Uterus (tissue), 4 donors: Measurements from ENCODE around the gene POLE3. TPM values are rescaled to one million over a fixed set of nuclear protein-coding genes. Genes with fewer than 3 reads are reported as not detected.
"Not testable (repeated sequence)": the region's sequence is repeated elsewhere in the genome, so short reads cannot be mapped to it uniquely, and the experiment has no call there.

ENCODE experiments used
- DNase-seq, 2 donors: peaks; one replicate each; pipeline ENCODE4 v3.0.0-alpha.2; 2019 to 2020
- H3K27ac ChIP-seq, 2 donors: fragments of 200-600 bp; sonication (generic); 1 replicate in 1 of 2; 2 replicates in 1 of 2; pipeline ENCODE4 v1.5.1; 2016 to 2018
- H3K27me3 ChIP-seq, 2 donors: fragments of 200-600 bp; sonication (generic); one replicate each; pipeline ENCODE4 v1.5.1; 2018 to 2019; ENCODE audit warnings: control low read depth in 1 of 2
- H3K36me3 ChIP-seq, 2 donors: fragments of 200-600 bp; sonication (generic); one replicate each; pipeline ENCODE4 v1.5.1; 2019; ENCODE audit warnings: control low read depth in 1 of 2
- H3K4me1 ChIP-seq, 2 donors: fragments of 200-600 bp; sonication (generic); one replicate each; pipeline ENCODE4 v1.5.1; 2018 to 2019; ENCODE audit warnings: control low read depth in 1 of 2
- H3K4me3 ChIP-seq, 2 donors: fragments of 200-600 bp; sonication (generic); 1 replicate in 1 of 2; 2 replicates in 1 of 2; pipeline ENCODE4 v1.5.1; 2018 to 2019; ENCODE audit warnings: mild to moderate bottlenecking in 1 of 2
- H3K9me3 ChIP-seq, 2 donors: fragments of 200-600 bp; sonication (generic); one replicate each; pipeline ENCODE4 v1.5.1; 2019; ENCODE audit warnings: control low read depth in 1 of 2
- CTCF ChIP-seq, 4 experiments: fragments of 200-600 bp in 2 of 4; fragments of 450-650 bp in 2 of 4; sonication (generic) in 2 of 4; IDR thresholded peaks; one replicate each; pipeline ENCODE4 v1.5.1; 2016 to 2019; ENCODE audit warnings: antibody characterized with exemption in 4 of 4, mild to moderate bottlenecking in 2 of 4, moderate library complexity in 1 of 4
- POLR2A ChIP-seq, 2 donors: fragments of 450-650 bp; IDR thresholded peaks; one replicate each; pipeline ENCODE4 v1.6.1; 2016; ENCODE audit warnings: antibody characterized with exemption in 2 of 2, mild to moderate bottlenecking in 1 of 2, moderate library complexity in 1 of 2
- intact Hi-C: fragments of 100-400 bp; cut with DNase I; formaldehyde crosslinking; loops from one replicate; pipeline ENCODE4 v1.15.1; 2023; ENCODE audit warnings: low total_unique reads
- total RNA-seq, 4 donors: library from RNA; depleted of rRNA in 3 of 4; stranded (reverse); fragments of >200 nt in 3 of 4; gene quantifications; one replicate each; pipeline versions ENCODE4 v1.1.0 to v1.2.4, GENCODE V29; 2014 to 2023
- donor health status: DM: yes; HTN: yes; CAD: no.

POLE3 gene
- total RNA-seq, 4 donors from 2014 or later, result 6.5 to 46.4 (median 20.4) TPM

GRCh38 chr9:113388833-113389232 is 21.6 kb downstream of the POLE3 start:
- DNase-seq, result no peak
- no peak for TF ChIP-seq POLR2A (IDR thresholded peaks at IDR 0.05)
- TF ChIP-seq CTCF (IDR thresholded peaks at IDR 0.05), result no peak
- Histone ChIP-seq H3K4me3 (no peak overlapping the region), H3K27me3 (no peaks in the 10 kb centered on the region), H3K4me1 (no peaks in the 10 kb centered on the region), H3K9me3 (no peaks in the 10 kb centered on the region), H3K36me3 (no peaks in the 10 kb centered on the region), H3K27ac (no peak overlapping the region)
- intact Hi-C loops, result no loop called here

DNA sequence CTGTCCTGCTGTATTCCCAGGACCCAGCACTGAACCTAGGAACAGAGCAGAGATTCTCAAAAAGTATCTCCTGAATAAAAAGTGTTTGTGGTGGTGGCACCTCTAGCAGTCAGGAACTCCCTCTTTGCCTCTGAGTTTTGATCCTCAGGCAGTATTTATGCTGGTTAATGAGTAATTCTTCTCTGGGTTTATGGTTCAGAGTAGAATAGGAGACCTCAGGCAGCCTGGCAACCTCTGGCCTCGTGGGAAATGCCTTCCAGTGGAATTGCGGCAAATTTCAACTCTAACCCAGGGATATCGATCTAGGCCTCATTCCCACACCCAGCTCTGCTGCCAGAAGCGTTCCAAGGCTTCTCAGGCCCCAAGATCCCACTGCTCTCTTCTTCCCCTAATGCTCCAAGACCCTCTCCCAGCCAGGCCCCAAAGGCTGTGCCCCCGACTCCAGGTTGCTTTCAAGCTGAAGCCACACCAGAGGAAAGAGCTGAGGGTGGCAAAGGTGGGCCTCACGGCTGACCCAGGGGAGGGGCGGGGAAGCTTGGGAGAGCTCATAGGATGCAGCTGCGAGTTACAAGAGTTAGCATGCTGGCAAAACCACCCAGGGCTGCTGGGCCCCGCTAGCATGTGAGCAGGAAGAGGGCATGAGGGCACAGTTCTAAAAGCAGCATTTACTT is 22.8 kb downstream of the POLE3 start:
- Histone ChIP-seq H3K4me1 (no peaks in the 10 kb centered on the region), H3K27me3 (no peaks in the 10 kb centered on the region), H3K4me3 (no peak overlapping the region), H3K36me3 (no peaks in the 10 kb centered on the region), H3K27ac (no peak overlapping the region), H3K9me3 (no peaks in the 10 kb centered on the region)
- no peak for DNase-seq
- intact Hi-C loops, result no loop called here
- no peak for TF ChIP-seq POLR2A (IDR thresholded peaks at IDR 0.05)
- no peak for TF ChIP-seq CTCF (IDR thresholded peaks at IDR 0.05)

GRCh38 chr9:113386571-113387393 is 23.7 kb downstream of the POLE3 start:
- H3K27me3 ChIP-seq, result no peaks in the 10 kb centered on the region
- H3K9me3 ChIP-seq, result no peaks in the 10 kb centered on the region
- no peak overlapping the region for H3K4me3 ChIP-seq
- no peak for DNase-seq
- TF ChIP-seq POLR2A (IDR thresholded peaks at IDR 0.05), result no peak
- no peak for TF ChIP-seq CTCF (IDR thresholded peaks at IDR 0.05)
- H3K36me3 ChIP-seq, result no peaks in the 10 kb centered on the region
- H3K4me1 ChIP-seq, result no peaks in the 10 kb centered on the region
- H3K27ac ChIP-seq, result no peak overlapping the region
- intact Hi-C loops, result no loop called here

DNA sequence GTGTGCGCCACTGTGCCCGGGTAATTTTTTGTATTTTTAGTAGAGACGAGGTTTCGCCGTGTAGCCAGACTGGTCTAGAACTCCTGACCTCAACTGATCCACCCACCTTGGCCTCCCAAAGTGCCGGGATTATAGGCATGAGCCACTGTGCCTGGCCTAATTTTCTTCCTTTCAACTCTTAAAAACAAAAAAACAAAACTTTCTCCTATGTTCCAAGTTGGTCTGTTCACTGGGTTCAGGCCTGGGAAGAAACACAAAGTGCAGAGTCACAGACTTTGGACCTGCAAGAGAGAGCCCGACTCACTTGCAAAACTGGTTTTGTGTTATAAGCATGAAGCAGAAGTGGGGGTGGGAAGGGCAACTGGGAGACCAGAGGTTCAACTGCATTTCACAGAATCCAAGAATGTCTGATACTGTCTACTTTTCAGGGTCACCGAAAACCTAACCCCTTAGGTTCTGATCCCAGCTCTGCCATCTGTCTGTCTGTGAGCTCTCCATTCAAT is 28.5 kb downstream of the POLE3 start:
- no peak for DNase-seq
- Histone ChIP-seq H3K4me1 (no peaks in the 10 kb centered on the region), H3K27me3 (no peaks in the 10 kb centered on the region), H3K27ac (no peak overlapping the region), H3K36me3 (no peaks in the 10 kb centered on the region), H3K4me3 (no peak overlapping the region), H3K9me3 (no peaks in the 10 kb centered on the region)
- TF ChIP-seq CTCF (IDR thresholded peaks at IDR 0.05) (no peak), POLR2A (IDR thresholded peaks at IDR 0.05) (no peak)
- intact Hi-C loops, result no loop called here

DNA sequence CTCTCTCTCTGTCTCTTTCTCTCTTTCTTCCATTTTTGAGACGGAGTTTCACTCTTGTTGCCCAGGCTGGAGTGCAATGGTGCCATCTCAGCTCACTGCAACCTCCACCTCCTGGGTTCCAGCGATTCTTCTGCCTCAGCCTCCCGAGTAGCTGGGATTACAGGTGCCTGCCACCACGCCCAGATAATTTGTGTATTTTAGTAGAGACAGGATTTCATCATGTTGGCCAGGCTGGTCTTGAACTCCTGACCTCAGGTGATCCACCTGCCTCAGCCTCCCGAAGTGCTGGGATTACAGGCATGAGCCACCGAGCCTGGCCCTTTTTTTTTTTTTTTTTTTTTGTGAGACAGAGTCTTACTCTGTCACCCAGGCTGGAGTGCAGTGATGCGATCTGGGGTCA is 29.0 kb downstream of the POLE3 start:
- H3K27me3 ChIP-seq, H3K4me3 ChIP-seq, DNase-seq, intact Hi-C loops, H3K4me1 ChIP-seq, H3K27ac ChIP-seq, H3K36me3 ChIP-seq, H3K9me3 ChIP-seq: not testable (repeated sequence)
